Progenitor cell of endocrine pancreas (in vitro differentiated cells): ENCODE data around the gene PXDN. TPM values are rescaled to one million over a fixed set of nuclear protein-coding genes. Genes with fewer than 3 reads are reported as not detected.
A peak's percentile ranks its signal among the peaks of the same experiment; 100 is the strongest.

ENCODE experiments used
- DNase-seq: peaks from one replicate; pipeline ENCODE4 v3.0.0; 2021; ENCODE audit warnings: low spot score; ENCODE audit not compliant: unreplicated experiment
- H3K27ac Mint-ChIP-seq: 2 replicates; pipeline ENCODE4 v1.8.0; 2021; ENCODE audit warnings: mild to moderate bottlenecking, moderate library complexity, mixed read lengths
- H3K27me3 Mint-ChIP-seq: 2 replicates; pipeline ENCODE4 v1.8.0; 2021; ENCODE audit warnings: mixed read lengths
- H3K36me3 Mint-ChIP-seq: 2 replicates; pipeline ENCODE4 v1.8.0; 2022; ENCODE audit warnings: mixed read lengths; ENCODE audit not compliant: insufficient read depth
- H3K4me1 Mint-ChIP-seq: 2 replicates; pipeline ENCODE4 v1.8.0; 2021; ENCODE audit warnings: low read depth, mixed read lengths
- H3K4me3 Mint-ChIP-seq: 2 replicates; pipeline ENCODE4 v1.8.0; 2021; ENCODE audit warnings: low read depth, mild to moderate bottlenecking, moderate library complexity, mixed read lengths
- H3K9me3 Mint-ChIP-seq: 2 replicates; pipeline ENCODE4 v1.8.0; 2021; ENCODE audit warnings: low read depth, mixed read lengths
- CTCF ChIP-seq: fragments of 200-600 bp; sonication (generic); IDR thresholded peaks from one replicate; pipeline ENCODE4 v1.5.0; 2021; ENCODE audit warnings: antibody characterized with exemption, mild to moderate bottlenecking; ENCODE audit not compliant: unreplicated experiment
- total RNA-seq: library from RNA; stranded (reverse); gene quantifications from 2 replicates; pipeline ENCODE4 v1.2.1, GENCODE V29; 2021

PXDN gene
- total RNA-seq, 1 donor from 2014 or later, result 256 TPM

- H3K4me3 Mint-ChIP-seq, result no peak overlapping the region
- peak overlapping the region; percentile 81 for H3K27ac Mint-ChIP-seq
- DNase-seq, result no peak
- no peaks in the 10 kb centered on the region for H3K27me3 Mint-ChIP-seq
- no peak for TF ChIP-seq CTCF
- no peaks in the 10 kb centered on the region for H3K9me3 Mint-ChIP-seq
- peaks cover 10% of the 10 kb centered on the region for H3K4me1 Mint-ChIP-seq
- peaks cover 28% of the 10 kb centered on the region for H3K36me3 Mint-ChIP-seq
These were observed 81.6 kb downstream of the PXDN start for GRCh38 chr2:1662606-1663180.

DNA sequence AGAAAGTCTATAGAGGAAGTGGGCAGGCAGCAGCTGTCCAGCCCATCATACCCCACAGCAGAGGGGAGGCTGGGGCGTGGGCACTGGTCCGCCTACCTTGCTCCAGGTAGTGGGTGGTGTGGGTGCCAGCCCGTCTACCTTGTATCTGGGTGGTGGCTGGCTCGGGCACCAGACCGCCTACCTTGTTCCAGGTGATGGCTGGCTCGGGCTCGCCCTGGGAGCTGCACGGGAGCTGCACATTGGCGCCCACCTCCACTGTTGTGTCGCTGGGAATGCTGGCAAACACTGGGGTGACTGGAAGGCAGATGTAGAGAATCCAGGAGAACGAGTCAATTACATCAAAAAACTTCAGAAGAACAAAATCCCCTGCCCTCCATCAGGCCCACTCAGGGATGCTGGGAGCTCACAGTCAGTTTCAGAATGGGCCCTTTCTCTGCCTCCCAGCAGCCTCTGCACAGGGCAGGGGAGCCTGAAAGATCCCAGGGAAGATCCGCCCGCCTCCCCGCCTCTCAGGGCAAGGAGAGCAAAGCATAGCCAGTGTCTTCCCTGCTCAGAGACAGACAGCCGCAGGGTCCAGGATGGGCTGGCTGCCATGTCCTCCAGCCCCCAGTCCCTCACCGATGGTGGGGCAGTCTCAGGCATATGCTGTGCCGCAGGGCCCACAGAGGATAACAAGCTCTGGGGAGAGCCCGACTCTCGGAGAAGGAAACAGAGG, 82.3 kb downstream of the PXDN start:
- peaks cover 10% of the 10 kb centered on the region for H3K4me1 Mint-ChIP-seq
- H3K36me3 Mint-ChIP-seq, result peaks cover 28% of the 10 kb centered on the region
- no peaks in the 10 kb centered on the region for H3K27me3 Mint-ChIP-seq

DNA sequence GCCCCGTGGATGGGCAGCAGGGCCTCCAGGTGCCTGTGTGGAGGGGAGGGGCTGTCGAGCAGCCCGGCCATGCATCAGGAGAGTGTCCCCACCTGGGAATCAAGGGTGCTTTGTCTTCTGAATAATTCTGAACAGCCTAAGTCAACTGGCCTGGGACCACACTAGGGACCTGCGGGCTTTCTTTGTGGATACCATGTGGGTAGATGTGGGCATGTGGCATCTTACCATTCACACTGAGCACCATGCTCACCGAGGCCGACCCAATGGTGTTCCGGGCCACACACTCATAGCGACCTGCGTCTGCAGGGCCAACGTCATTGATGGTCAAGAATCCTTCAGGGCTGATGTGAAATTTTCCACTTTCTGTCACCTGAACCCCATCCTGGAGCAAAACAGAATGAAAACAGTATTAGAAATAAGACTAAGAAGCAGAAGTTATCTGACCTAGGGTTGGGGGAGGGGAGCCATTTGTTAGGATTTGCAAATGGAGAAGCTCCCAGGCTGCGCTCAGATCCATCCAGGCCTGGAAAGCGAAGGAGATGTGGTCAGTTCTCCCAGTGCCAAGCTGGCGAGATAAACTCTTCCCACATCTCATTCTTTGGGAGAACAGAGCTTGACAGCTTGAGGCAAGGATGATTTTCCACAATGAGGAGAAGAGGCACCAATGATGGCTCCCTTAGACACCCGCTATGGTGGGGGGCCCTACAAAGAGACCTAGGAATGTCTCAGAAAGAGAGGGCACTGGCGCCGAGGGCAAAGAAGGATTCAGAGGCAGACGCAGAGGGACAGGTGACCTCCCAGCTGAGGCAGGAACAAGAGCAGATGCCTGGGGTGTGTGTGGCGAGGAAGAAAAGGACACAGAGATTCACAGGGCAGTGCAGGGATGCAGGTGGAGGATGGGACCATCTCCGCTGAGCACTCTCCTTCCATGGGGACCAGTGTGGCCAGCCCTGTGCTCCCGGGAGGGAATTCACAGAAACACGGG, 83.4 kb downstream of the PXDN start:
- Mint-ChIP-seq H3K27me3 (no peaks in the 10 kb centered on the region), H3K4me3 (no peak overlapping the region), H3K36me3 (peaks cover 28% of the 10 kb centered on the region), H3K9me3 (no peaks in the 10 kb centered on the region), H3K27ac (peak overlapping the region; percentile 52), H3K4me1 (peaks cover 10% of the 10 kb centered on the region)
- DNase-seq, result no peak
- no peak for TF ChIP-seq CTCF

More for the DNA sequence above, 82.3 kb downstream of the PXDN start:
- DNase-seq, result no peak
- Mint-ChIP-seq H3K9me3 (no peaks in the 10 kb centered on the region), H3K4me3 (no peak overlapping the region), H3K27ac (no peak overlapping the region)
- TF ChIP-seq CTCF, result no peak

- H3K27me3 Mint-ChIP-seq, result no peaks in the 10 kb centered on the region
- peaks cover 20% of the 10 kb centered on the region for H3K36me3 Mint-ChIP-seq
- TF ChIP-seq CTCF, result no peak
- DNase-seq, result no peak
- H3K4me1 Mint-ChIP-seq, result peaks cover 10% of the 10 kb centered on the region
- no peak overlapping the region for H3K27ac Mint-ChIP-seq
- H3K9me3 Mint-ChIP-seq, result no peaks in the 10 kb centered on the region
- H3K4me3 Mint-ChIP-seq, result no peak overlapping the region
These were observed 84.3 kb downstream of the PXDN start for GRCh38 chr2:1659951-1660565.
